Measurements from ENCODE around the gene VPS45.

Gene VPS45

GRCh38 chr1:150073516-150073915, 5.9 kb downstream of the VPS45 start:
- DNase-seq (ENCODE audit: low read depth): no peak

DNA sequence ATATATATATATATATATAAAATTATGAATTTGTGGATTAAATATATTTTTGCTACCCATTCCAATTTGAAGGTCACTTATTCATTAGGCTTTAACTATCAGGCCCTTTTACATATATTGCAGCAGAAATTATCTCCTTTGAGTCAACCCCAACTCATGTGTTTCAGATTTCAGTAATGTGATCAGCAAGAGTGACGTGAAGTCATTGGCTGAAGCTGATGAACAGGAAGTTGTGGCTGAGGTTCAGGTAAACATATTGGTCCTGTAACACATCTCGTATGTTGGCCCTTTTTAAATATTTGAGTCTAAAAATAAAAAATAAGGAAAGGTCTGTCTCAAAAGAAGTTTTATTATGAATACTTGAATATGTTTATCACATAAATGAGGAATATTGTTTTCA, 8.5 kb downstream of the VPS45 start:
- DNase-seq (ENCODE audit: low read depth): no peak

- no peak for DNase-seq (ENCODE audit: low read depth)
Observed at GRCh38 chr1:150076985-150077384, 9.4 kb downstream of the VPS45 start.

- DNase-seq (ENCODE audit: low read depth): no peak
Observed at GRCh38 chr1:150080784-150081183, 13.2 kb downstream of the VPS45 start.

DNA sequence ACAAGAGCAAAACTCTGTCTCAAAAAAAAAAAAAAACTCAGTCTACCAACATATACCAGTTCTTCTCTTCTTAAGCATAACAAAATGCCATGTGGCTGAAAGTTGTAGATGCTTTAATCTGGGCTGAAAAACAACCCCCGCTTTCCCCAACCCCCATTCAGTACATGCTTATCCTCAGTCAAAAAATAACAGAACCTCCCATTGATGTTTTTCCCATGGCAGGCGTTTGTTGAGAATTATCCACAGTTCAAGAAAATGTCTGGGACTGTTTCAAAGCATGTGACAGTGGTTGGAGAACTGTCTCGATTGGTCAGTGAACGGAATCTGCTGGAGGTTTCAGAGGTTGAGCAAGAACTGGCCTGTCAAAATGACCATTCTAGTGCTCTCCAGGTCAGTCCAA, 14.9 kb downstream of the VPS45 start:
- DNase-seq (ENCODE audit: low read depth): no peak

DNA sequence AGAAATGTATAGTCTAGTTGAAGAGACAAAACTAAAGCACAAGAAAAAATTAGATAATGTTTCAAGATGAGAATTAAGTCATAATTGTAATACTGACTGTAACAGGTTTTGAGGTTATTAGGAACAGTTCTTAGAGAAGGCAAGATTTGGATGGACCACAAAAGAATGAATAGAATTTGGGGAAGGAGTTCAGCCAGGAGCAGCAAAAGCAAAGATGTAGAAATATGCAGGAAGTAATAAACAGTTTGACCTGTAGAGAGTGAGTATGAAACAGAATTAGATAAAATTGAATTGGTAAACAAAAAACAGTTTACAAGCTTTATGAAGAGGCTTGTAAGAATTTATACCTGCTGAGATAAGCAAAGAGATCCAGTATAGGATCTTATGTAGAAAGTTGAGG, 16.3 kb downstream of the VPS45 start:
- peak; percentile 15 for DNase-seq (ENCODE audit: low read depth)

DNA sequence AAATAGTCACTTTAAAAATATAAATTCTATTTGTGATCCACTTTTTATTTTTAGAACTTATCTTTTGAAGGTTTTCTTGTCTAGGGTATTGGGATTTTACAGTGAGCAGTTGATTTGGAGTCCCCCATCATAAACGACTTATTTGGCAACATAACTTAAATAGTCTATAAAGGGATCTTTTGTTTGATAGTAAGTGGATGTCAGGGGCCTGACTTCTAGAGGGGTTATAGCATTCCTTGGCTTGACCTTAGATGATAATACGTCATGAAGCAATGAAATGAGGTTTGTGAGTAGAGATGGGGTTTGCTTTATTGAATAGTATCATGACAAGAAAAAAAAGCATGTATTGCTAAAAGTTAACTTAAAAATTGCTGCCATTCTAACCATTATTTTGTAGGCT, 17.8 kb downstream of the VPS45 start:
- no peak for DNase-seq (ENCODE audit: low read depth)

DNA sequence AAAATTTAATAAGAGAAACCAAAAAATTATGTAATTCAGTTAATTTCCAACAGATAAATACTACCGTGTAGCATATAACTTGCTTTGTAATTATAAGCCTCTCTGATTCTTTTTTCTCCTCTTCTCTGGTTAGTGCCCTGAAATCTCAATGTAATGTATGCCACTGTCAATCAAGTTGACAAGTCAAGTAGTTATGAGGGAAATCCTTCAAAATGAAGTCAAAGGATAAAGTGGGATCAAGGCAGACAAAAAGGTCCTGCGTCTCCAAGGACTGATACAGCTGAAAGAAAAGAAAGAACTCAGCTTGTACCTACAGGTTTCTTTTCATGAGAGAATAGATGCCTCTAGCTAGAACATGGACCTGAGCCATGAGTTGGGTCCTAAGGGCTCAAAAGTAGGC, 19.8 kb downstream of the VPS45 start:
- DNase-seq (ENCODE audit: low read depth): no peak

DNA sequence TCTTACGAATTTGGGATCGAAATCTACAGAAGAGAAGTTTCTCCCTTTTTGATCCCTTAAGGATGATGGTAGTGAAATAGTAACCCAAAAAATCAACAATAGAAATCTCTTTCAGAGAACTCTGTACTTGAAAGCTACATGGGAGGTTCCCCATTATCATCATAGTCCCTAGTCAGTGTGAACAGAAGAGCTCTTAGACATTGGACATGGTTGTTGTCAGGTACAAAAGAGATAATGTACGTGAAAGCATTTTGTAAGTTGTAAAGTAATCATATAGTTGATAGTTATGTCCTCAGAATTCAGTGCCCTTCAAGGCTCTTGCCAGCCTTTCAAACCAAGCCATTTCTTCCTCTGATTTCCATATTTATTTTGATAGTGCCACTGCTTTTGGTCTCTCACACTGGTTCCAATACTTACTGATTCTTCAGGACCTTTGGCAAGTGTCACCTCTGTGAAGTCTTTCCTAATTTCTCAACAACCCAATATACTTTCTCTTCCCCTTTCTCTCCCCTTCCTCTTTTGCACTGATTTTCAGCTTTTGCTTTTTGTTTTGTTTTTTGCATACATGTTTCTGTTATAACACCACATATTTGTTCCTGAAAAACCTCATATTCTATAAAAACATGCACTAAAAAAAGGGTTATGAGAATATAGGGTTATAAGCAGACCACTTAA, 22.4 kb downstream of the VPS45 start:
- no peak for DNase-seq (ENCODE audit: low read depth)

DNA sequence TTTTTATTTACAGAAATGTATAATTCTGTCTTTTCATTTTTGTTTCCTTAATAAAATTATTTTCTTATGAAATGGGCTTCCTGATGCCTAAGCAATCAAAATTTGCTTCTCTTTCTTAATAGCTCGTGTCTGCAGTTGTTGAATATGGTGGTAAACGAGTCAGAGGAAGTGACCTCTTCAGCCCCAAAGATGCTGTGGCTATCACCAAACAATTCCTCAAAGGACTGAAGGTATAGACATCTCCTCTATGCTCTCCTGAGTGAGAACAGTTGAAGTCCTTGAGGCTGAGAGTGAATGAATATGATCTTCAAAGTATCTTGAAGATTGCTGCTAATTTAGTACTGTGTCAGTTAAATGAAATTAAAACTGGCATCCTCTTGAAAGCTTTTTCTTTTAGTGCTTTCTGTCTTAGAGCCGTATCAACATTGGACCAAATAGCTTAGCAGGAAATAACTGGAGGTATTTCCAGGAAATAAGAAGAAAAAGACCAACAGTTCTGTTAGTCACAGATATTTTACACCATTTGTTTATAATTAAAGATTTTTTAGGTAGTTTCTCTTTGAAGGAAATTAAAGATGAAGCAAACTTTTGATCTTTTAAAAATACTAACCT, 24.7 kb downstream of the VPS45 start:
- no peak for DNase-seq (ENCODE audit: low read depth)

DNA sequence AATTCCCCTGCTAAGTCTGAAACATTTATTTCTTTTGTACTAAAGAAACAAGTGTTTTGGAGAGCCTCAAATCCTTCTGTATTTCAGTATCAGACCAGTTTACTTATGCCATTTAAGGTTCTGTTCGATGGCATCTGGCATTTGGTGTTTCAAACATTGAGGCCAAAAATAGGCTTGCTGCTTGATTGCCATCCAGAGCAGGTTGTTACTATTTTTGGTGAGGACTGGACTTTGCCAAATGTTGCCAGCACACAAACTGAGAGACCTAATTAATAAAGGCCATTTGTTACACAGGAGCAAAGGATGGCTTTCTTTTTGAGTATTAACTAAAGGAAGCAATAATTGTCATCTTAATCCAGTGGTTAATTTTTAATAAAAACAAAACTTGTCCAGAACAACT, 26.2 kb downstream of the VPS45 start:
- no peak for DNase-seq (ENCODE audit: low read depth)

GRCh38 chr1:150094734-150095265, 27.2 kb downstream of the VPS45 start:
- no peak for DNase-seq (ENCODE audit: low read depth)

GRCh38 chr1:150102986-150103385, 35.4 kb downstream of the VPS45 start:
- no peak for DNase-seq (ENCODE audit: low read depth)

DNA sequence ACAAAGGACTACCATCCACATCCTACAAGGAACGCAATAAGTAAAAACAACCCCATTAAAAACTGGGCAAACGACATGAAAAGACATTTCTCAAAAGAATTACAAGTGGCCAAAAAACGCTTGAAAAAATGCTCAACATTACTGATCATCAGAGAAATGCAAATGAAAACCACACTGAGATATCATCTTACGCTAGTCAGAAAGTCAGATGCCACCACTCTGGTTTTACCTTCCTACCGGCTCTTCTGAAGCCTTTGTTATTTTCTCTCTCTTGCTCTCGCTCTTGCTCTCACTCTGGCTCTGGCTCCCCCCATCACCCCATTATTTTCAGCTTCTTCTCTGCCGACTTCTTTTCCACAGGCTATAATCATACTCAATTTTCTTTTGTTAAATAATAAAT, 38.8 kb downstream of the VPS45 start:
- no peak for DNase-seq (ENCODE audit: low read depth)

GRCh38 chr1:150109586-150109985, 42.0 kb downstream of the VPS45 start:
- DNase-seq (ENCODE audit: low read depth): no peak

DNA sequence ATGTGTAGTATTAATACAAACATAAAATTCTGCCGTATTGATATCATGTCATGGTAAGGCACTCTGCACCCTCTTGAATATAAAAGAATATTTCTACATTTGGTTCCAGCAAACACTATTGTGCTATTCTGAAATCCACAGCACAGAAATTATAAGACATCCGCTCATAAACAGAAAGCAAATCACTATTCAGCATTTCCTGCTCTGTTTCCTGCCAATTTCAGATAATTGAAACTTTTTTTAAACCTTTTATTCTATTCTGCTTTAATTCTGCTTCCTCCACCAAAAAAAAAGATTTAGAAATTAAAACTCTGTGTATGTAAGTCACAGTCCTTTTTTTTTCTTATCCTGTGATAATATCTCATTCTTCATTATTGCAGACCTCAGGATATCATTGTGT, 42.5 kb downstream of the VPS45 start:
- DNase-seq (ENCODE audit: low read depth): no peak

DNA sequence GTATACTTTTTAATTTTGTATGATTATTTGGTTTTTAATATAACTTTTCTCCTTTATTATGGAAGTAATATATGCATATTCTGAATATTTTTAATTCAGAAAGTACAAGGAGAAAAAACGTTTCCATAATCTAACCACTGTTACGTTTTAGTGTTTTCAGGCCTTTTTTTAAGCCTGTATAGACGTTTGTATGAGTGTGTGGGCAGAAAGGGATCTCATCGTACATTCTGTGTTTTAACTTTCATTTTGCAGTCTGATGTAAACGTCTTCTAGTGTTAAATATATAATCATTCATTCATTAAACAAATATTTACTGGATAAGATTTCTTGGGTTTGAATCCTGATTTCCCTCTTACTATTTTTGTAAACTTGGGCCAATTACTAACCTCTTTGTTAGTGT, 44.1 kb downstream of the VPS45 start:
- no peak for DNase-seq (ENCODE audit: low read depth)

DNA sequence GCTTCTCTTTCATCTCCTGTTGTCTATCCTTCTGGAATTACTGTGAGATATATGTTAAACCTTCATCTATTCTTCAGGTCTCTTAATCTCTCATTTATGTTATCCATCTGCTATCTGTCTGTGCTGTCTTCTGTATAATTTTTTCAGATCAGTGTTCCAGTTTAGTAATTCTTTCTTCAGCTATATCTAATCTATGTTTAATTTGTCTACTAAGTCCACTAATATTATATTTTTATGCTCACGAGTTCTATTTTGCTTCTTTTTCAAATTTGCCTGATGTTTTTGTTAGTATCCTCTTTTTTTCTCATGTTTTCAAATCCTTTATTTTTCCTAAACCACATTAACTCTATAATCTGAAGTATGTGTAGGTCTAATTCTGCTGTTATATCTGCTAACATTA, 47.5 kb downstream of the VPS45 start:
- no peak for DNase-seq (ENCODE audit: low read depth)

DNA sequence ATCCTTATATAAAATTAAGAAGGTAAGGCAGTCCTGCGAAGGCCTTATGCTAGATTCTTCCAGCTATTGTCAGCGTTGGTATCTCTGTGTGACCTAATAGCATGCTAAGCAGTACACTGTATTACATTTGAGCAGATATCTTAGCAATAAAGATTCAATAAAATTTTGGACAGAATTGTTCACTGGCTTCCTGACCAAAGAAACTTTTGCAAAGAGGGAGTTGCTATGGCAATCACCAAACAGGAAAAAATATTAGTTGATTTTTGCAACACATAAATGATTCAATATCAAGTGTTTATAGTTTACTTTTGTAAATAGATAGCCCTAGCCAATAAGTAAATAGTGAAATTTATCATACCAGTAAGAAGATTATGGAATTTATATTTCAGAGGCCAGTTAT, 51.1 kb downstream of the VPS45 start:
- DNase-seq (ENCODE audit: low read depth): no peak

- DNase-seq (ENCODE audit: low read depth): peak; percentile 25
Observed at GRCh38 chr1:150121236-150121862, 53.8 kb downstream of the VPS45 start.

DNA sequence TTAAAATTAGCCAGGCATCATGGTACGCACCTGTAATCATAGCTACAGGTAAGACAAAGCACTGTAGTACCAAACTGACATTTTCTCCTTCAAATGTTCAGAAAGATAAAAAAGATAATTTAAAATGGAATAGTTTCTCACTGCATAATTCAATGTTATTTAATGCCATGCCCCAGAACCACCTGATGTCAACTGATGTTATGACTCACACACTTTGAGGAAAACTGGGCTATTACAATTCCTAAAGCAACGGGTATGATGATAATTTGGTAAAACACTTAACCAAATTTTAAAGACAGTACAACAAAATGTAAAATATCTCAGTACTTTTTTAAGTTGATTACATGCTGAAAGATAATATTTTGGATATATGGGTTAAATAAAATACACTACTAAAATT, 59.2 kb downstream of the VPS45 start:
- no peak for DNase-seq (ENCODE audit: low read depth)

- no peak for DNase-seq (ENCODE audit: low read depth)
Observed at GRCh38 chr1:150127464-150127863, 59.9 kb downstream of the VPS45 start.

GRCh38 chr1:150127868-150128267, 60.3 kb downstream of the VPS45 start:
- no peak for DNase-seq (ENCODE audit: low read depth)

DNA sequence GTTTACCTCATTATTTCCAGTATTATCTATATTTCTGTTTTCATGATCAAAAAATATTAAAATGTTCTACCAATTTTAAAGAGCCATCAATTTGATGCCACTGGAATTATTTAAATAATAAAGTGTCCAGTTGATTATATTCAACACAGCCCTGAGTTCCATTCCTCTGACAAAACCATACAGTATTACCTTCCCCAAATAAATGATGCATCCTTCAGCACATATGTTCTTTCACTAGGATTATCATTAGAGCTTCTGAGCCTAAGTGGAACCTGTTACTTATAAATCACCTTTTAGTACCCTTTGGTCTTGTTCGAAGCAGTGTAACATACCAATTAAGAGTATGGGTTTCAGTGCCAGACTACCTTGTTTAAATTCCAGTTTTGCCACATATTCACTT, 64.8 kb downstream of the VPS45 start:
- DNase-seq (ENCODE audit: low read depth): no peak

Measured in amniotic epithelial cell (primary cell).